HEK293 (cell line): ENCODE data around the gene GPR39.

Source experiments
- CTCF ChIA-PET: fragments of 350-600 bp; formaldehyde crosslinking; extraction: SDS; loops from one replicate; lab custom pipeline; 2021; ENCODE audit warnings: antibody characterized with exemption; lab: Yijun Ruan, JAX
- POLR2A ChIA-PET: fragments of 300-600 bp; formaldehyde crosslinking; extraction: SDS; loops from one replicate; lab custom pipeline; 2020; ENCODE audit warnings: antibody characterized with exemption, inconsistent platforms; lab: Yijun Ruan, JAX
- H3K27ac ChIP-seq: fragments of 200-500 bp; sonication (Bioruptor generic); 2 replicates; pipeline ENCODE4 v1.5.1; 2014; ENCODE audit warnings: low read depth, low read length, control low read depth, inconsistent platforms; ENCODE audit errors: extremely low read depth
- H3K36me3 ChIP-seq, 2 experiments: fragments of 200-500 bp in 1 of 2; sonication (Bioruptor generic) in 1 of 2; 1 replicate in 1 of 2; 2 replicates in 1 of 2; pipeline ENCODE4 v1.5.1; 2014 to 2017; ENCODE audit warnings: inconsistent platforms in 2 of 2, low read length in 2 of 2; ENCODE audit not compliant: control insufficient read depth in 2 of 2, insufficient read depth in 1 of 2
- H3K4me1 ChIP-seq: fragments of 200-500 bp; sonication (Bioruptor generic); 2 replicates; pipeline ENCODE4 v1.5.1; 2014; ENCODE audit warnings: mild to moderate bottlenecking, low read length, inconsistent platforms; ENCODE audit not compliant: control insufficient read depth, insufficient read depth
- H3K4me3 ChIP-seq: 2 replicates; pipeline ENCODE4 v1.5.1; 2011; ENCODE audit warnings: low read depth, mild to moderate bottlenecking, control low read depth, low read length, moderate library complexity
- H3K9me3 ChIP-seq: fragments of 200-500 bp; sonication (Bioruptor generic); 2 replicates; pipeline ENCODE4 v1.5.1; 2014; ENCODE audit warnings: low read depth, low read length, inconsistent platforms; ENCODE audit not compliant: control insufficient read depth, insufficient read depth
- HOXC10 ChIP-seq: sonication (generic); formaldehyde crosslinking; IDR thresholded peaks from 2 replicates; pipeline ENCODE4 v1.8.1; 2023; ENCODE audit warnings: mild to moderate bottlenecking, missing genetic modification reagents
- KLF1 ChIP-seq: fragments of 450-650 bp; formaldehyde crosslinking; IDR thresholded peaks from 2 replicates; pipeline ENCODE4 v1.5.1; 2016; ENCODE audit warnings: missing biosample characterization, missing genetic modification characterization
- SP7 ChIP-seq: fragments of 450-650 bp; formaldehyde crosslinking; IDR thresholded peaks from 2 replicates; pipeline ENCODE4 v1.5.1; 2016; ENCODE audit warnings: missing biosample characterization, missing genetic modification characterization
- ZBTB6 ChIP-seq: fragments of 450-650 bp; formaldehyde crosslinking; IDR thresholded peaks from 2 replicates; pipeline ENCODE4 v1.5.1; 2017; ENCODE audit warnings: missing biosample characterization, missing genetic modification characterization
- ZFP69B ChIP-seq: fragments of 450-650 bp; formaldehyde crosslinking; IDR thresholded peaks from 2 replicates; pipeline ENCODE4 v1.5.1; 2016; ENCODE audit warnings: missing biosample characterization, missing genetic modification characterization
- ZNF146 ChIP-seq: fragments of 450-650 bp; formaldehyde crosslinking; IDR thresholded peaks from 2 replicates; pipeline ENCODE4 v1.5.1; 2016; ENCODE audit warnings: missing biosample characterization, missing genetic modification characterization
- ZNF155 ChIP-seq: fragments of 450-650 bp; formaldehyde crosslinking; IDR thresholded peaks from 2 replicates; pipeline ENCODE4 v1.5.1; 2016; ENCODE audit warnings: missing biosample characterization, missing genetic modification characterization
- ZNF169 ChIP-seq: fragments of 450-650 bp; formaldehyde crosslinking; IDR thresholded peaks from 2 replicates; pipeline ENCODE4 v1.5.1; 2016; ENCODE audit warnings: missing biosample characterization, missing genetic modification characterization
- ZNF18 ChIP-seq: fragments of 450-650 bp; formaldehyde crosslinking; IDR thresholded peaks from 2 replicates; pipeline ENCODE4 v1.5.1; 2016; ENCODE audit warnings: missing biosample characterization, missing genetic modification characterization
- ZNF266 ChIP-seq: fragments of 450-650 bp; formaldehyde crosslinking; IDR thresholded peaks from 2 replicates; pipeline ENCODE4 v1.5.1; 2016; ENCODE audit warnings: missing biosample characterization, missing genetic modification characterization, low read depth
- ZNF324 ChIP-seq: fragments of 450-650 bp; formaldehyde crosslinking; IDR thresholded peaks from 2 replicates; pipeline ENCODE4 v1.5.1; 2016; ENCODE audit warnings: missing biosample characterization, missing genetic modification characterization
- ZNF394 ChIP-seq: fragments of 450-650 bp; formaldehyde crosslinking; IDR thresholded peaks from 2 replicates; pipeline ENCODE4 v1.5.1; 2016; ENCODE audit warnings: missing biosample characterization, missing genetic modification characterization, mild to moderate bottlenecking, moderate library complexity, borderline replicate concordance
- ZNF473 ChIP-seq: fragments of 450-650 bp; formaldehyde crosslinking; IDR thresholded peaks from 2 replicates; pipeline ENCODE4 v1.5.1; 2017; ENCODE audit warnings: missing biosample characterization, missing genetic modification characterization
- ZNF529 ChIP-seq: fragments of 450-650 bp; formaldehyde crosslinking; IDR thresholded peaks from 2 replicates; pipeline ENCODE4 v1.5.1; 2017; ENCODE audit warnings: missing genetic modification characterization, missing biosample characterization; ENCODE audit not compliant: insufficient replicate concordance
- ZNF561 ChIP-seq: fragments of 450-650 bp; IDR thresholded peaks from 2 replicates; pipeline ENCODE4 v1.5.1; 2018; ENCODE audit warnings: missing biosample characterization, missing genetic modification characterization, borderline replicate concordance
- ZNF660 ChIP-seq: fragments of 450-650 bp; IDR thresholded peaks from 2 replicates; pipeline ENCODE4 v1.5.1; 2018; ENCODE audit warnings: missing biosample characterization, mild to moderate bottlenecking, missing genetic modification characterization
- ZNF785 ChIP-seq: fragments of 450-650 bp; formaldehyde crosslinking; IDR thresholded peaks from 2 replicates; pipeline ENCODE4 v1.5.1; 2016; ENCODE audit warnings: missing biosample characterization, missing genetic modification characterization
- TF ChIP-seq, protein P1 (sequence below): fragments of 450-650 bp; formaldehyde crosslinking; IDR thresholded peaks from 2 replicates; pipeline ENCODE4 v1.5.1; 2016; ENCODE audit warnings: missing biosample characterization, missing genetic modification characterization
- TF ChIP-seq, protein P2 (sequence below): fragments of 450-650 bp; formaldehyde crosslinking; IDR thresholded peaks from 2 replicates; pipeline ENCODE4 v1.5.1; 2016; ENCODE audit warnings: missing biosample characterization, missing genetic modification characterization
- TF ChIP-seq, protein P3 (sequence below): fragments of 450-650 bp; formaldehyde crosslinking; IDR thresholded peaks from 2 replicates; pipeline ENCODE4 v1.5.1; 2016; ENCODE audit warnings: missing biosample characterization, missing genetic modification characterization

The GPR39 gene

GRCh38 chr2:132677661-132678060, 261.1 kb downstream of the GPR39 start (continued):
- TF ChIP-seq, protein P1, sequence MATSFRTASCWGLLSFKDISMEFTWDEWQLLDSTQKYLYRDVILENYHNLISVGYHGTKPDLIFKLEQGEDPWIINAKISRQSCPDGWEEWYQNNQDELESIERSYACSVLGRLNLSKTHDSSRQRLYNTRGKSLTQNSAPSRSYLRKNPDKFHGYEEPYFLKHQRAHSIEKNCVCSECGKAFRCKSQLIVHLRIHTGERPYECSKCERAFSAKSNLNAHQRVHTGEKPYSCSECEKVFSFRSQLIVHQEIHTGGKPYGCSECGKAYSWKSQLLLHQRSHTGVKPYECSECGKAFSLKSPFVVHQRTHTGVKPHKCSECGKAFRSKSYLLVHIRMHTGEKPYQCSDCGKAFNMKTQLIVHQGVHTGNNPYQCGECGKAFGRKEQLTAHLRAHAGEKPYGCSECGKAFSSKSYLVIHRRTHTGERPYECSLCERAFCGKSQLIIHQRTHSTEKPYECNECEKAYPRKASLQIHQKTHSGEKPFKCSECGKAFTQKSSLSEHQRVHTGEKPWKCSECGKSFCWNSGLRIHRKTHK (tag by site-specific recombination) = no peak
- TF ChIP-seq ZNF785 (tag by site-specific recombination) = no peak
- TF ChIP-seq ZNF561 (tag by site-specific recombination) = no peak
- TF ChIP-seq KLF1 (tag by site-specific recombination) = no peak
- TF ChIP-seq, all 188 proteins: peak for 0

DNA sequence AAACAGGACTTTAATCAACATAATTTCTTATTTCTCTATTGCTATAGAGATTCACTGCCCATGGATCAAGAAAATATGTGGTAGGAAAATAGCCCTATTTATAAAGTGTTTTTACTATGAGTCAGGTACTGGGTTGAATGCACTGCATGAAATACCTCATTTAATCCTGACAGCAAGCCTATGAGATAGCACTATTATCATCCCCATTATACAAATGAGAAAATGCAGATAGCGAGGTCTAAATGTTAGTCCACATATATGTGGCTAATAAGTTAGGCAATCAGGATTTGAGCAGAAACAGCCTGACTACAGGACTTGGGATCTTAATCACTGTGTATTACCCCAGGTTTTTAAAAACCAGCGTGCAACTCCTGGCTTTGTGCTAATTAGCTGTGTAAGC, 261.9 kb downstream of the GPR39 start:
- ChIA-PET CTCF (interaction anchor here (1.2 kb wide), 1 partner anchor 10 kb away, joined by 5 read pairs; no protein-coding TSS in a partner anchor), POLR2A (no interaction called here)
- no peak overlapping the region for H3K27ac ChIP-seq
- no peaks in the 10 kb centered on the region for H3K9me3 ChIP-seq
- TF ChIP-seq, protein P1 (tag by site-specific recombination) = no peak
- TF ChIP-seq HOXC10 (CRISPR knock-in tag) = no peak
- TF ChIP-seq ZNF473 (tag by site-specific recombination) = no peak
- no peak for TF ChIP-seq ZFP69B (tag by site-specific recombination)
- no peak for TF ChIP-seq ZNF146
- no peak for TF ChIP-seq ZNF155 (tag by site-specific recombination)
- TF ChIP-seq ZNF18 (tag by site-specific recombination) = no peak
- no peak for TF ChIP-seq ZNF394
- no peak for TF ChIP-seq ZNF324
- TF ChIP-seq ZNF169 (tag by site-specific recombination) = no peak
- no peak for TF ChIP-seq ZNF529 (tag by site-specific recombination)
- TF ChIP-seq SP7 = no peak
- TF ChIP-seq, protein P2, sequence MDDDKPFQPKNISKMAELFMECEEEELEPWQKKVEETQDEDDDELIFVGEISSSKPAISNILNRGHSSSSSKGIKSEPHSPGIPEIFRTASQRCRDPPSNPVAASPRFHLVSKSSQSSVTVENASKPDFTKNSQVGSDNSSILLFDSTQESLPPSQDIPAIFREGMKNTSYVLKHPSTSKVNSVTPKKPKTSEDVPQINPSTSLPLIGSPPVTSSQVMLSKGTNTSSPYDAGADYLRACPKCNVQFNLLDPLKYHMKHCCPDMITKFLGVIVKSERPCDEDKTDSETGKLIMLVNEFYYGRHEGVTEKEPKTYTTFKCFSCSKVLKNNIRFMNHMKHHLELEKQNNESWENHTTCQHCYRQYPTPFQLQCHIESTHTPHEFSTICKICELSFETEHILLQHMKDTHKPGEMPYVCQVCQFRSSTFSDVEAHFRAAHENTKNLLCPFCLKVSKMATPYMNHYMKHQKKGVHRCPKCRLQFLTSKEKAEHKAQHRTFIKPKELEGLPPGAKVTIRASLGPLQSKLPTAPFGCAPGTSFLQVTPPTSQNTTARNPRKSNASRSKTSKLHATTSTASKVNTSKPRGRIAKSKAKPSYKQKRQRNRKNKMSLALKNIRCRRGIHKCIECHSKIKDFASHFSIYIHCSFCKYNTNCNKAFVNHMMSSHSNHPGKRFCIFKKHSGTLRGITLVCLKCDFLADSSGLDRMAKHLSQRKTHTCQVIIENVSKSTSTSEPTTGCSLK (tag by site-specific recombination) = no peak
- TF ChIP-seq ZNF266 (tag by site-specific recombination) = no peak
- TF ChIP-seq ZBTB6 = no peak
- TF ChIP-seq, protein P3, sequence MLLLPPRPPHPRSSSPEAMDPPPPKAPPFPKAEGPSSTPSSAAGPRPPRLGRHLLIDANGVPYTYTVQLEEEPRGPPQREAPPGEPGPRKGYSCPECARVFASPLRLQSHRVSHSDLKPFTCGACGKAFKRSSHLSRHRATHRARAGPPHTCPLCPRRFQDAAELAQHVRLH (tag by site-specific recombination) = no peak
- no peak for TF ChIP-seq ZNF660 (tag by site-specific recombination)
- no peak overlapping the region for H3K4me3 ChIP-seq
- H3K4me1 ChIP-seq = no peaks in the 10 kb centered on the region
- H3K36me3 ChIP-seq = no peaks in the 10 kb centered on the region
